Fibroblast of lung (primary cell): ENCODE results near the gene DNAJC8. TPM values are rescaled to one million over a fixed set of nuclear protein-coding genes. Genes with fewer than 3 reads are reported as not detected.

Experiments
- DNase-seq, 2 donors: peaks; one replicate each; pipeline versions ENCODE4 v3.0.0 to v3.0.0-alpha.2; 2010; ENCODE audit warnings: low read depth in 2 of 2
- H2AFZ ChIP-seq: 2 replicates; pipeline ENCODE4 v1.5.1; 2012; ENCODE audit warnings: low read length, control low read depth, inconsistent platforms
- H3K27ac ChIP-seq: 2 replicates; pipeline ENCODE4 v1.5.1; 2011; ENCODE audit warnings: low read length, control low read depth; ENCODE audit not compliant: insufficient read depth
- H3K27me3 ChIP-seq: 2 replicates; pipeline ENCODE4 v1.5.1; 2011; ENCODE audit warnings: mild to moderate bottlenecking, low read length; ENCODE audit not compliant: control insufficient read depth, insufficient read depth
- H3K36me3 ChIP-seq: 2 replicates; pipeline ENCODE4 v1.5.1; 2011; ENCODE audit warnings: low read length; ENCODE audit not compliant: control insufficient read depth, insufficient read depth
- H3K4me1 ChIP-seq: 2 replicates; pipeline ENCODE4 v1.5.1; 2011; ENCODE audit warnings: low read length; ENCODE audit not compliant: control insufficient read depth, insufficient read depth; ENCODE audit errors: extremely low read depth
- H3K4me2 ChIP-seq: 2 replicates; pipeline ENCODE4 v1.5.1; 2011; ENCODE audit warnings: low read length, control low read depth; ENCODE audit not compliant: insufficient read depth; ENCODE audit errors: extremely low read depth
- H3K4me3 ChIP-seq, 4 experiments: fragments of 200-600 bp in 1 of 4; sonication (generic) in 1 of 4; replicated peaks in 1 of 4; 2 replicates each; pipeline ENCODE4 v1.5.1; 2011 to 2016; ENCODE audit warnings: low read length in 4 of 4, low read depth in 3 of 4, mild to moderate bottlenecking in 3 of 4, control low read depth in 2 of 4, inconsistent platforms in 1 of 4, mixed read lengths in 1 of 4; ENCODE audit not compliant: insufficient read depth in 1 of 4; ENCODE audit errors: control extremely low read depth in 1 of 4
- H3K79me2 ChIP-seq: 2 replicates; pipeline ENCODE4 v1.5.1; 2012; ENCODE audit warnings: mild to moderate bottlenecking, low read length, inconsistent platforms; ENCODE audit not compliant: control insufficient read depth, insufficient read depth
- H3K9ac ChIP-seq: 2 replicates; pipeline ENCODE4 v1.5.1; 2011; ENCODE audit warnings: mild to moderate bottlenecking, low read length, control low read depth; ENCODE audit not compliant: insufficient read depth
- H3K9me3 ChIP-seq: 2 replicates; pipeline ENCODE4 v1.5.1; 2012; ENCODE audit warnings: low read depth, low read length; ENCODE audit not compliant: control insufficient read depth, insufficient read depth
- H4K20me1 ChIP-seq: 2 replicates; pipeline ENCODE4 v1.5.1; 2011; ENCODE audit warnings: low read length; ENCODE audit not compliant: control insufficient read depth, insufficient read depth; ENCODE audit errors: extremely low read depth
- CTCF ChIP-seq, 2 donors: IDR thresholded peaks in 1 of 2; conservative IDR thresholded peaks in 1 of 2; 1 replicate in 1 of 2; 2 replicates in 1 of 2; pipeline ENCODE4 v1.5.1; 2011 to 2012; ENCODE audit warnings: low read length in 2 of 2, control low read depth in 1 of 2, inconsistent platforms in 1 of 2, low read depth in 1 of 2, mild to moderate bottlenecking in 1 of 2
- EZH2 ChIP-seq: IDR thresholded peaks from 2 replicates; pipeline ENCODE4 v1.5.1; 2012; ENCODE audit warnings: low read length, control low read depth, mild to moderate bottlenecking; ENCODE audit errors: missing control alignments
- polyA plus RNA-seq, 2 donors: library from polyadenylated mRNA; depleted of rRNA in 1 of 2; stranded (reverse) in 1 of 2; unstranded in 1 of 2; fragments of >200 nt; gene quantifications; 2 replicates each; pipeline ENCODE4 v1.2.1, GENCODE V29; 2011 to 2012; ENCODE audit warnings: missing spikeins in 1 of 2
- total RNA-seq: library from RNA; depleted of rRNA; stranded (reverse); fragments of >200 nt; gene quantifications from 2 replicates; pipeline ENCODE4 v1.2.1, GENCODE V29; 2014

Gene DNAJC8
- total and polyA plus RNA-seq, 2 donors (not counting 1 experiment from before 2014, with no cell fraction given) = 56.1 to 120 TPM

GRCh38 chr1:28162151-28162550 lies 70.7 kb downstream of the DNAJC8 start:
- Histone ChIP-seq H3K9me3 (no peaks in the 10 kb centered on the region), H2AFZ (no peak overlapping the region), H3K27me3 (no peaks in the 10 kb centered on the region), H3K4me1 (no peaks in the 10 kb centered on the region), H3K4me3 (no peak overlapping the region), H3K79me2 (no peaks in the 10 kb centered on the region), H3K4me2 (no peak overlapping the region), H3K36me3 (no peaks in the 10 kb centered on the region), H4K20me1 (no peaks in the 10 kb centered on the region), H3K27ac (no peak overlapping the region), H3K9ac (no peak overlapping the region)
- DNase-seq = no peak
- TF ChIP-seq CTCF (conservative IDR thresholded peaks at IDR 0.05 in 1 of 2, IDR thresholded peaks at IDR 0.05 in 1 of 2; ENCODE audit: low read depth in 1 of 2, low read length in 2 of 2) = no peak
- no peak for TF ChIP-seq EZH2

- H3K79me2 ChIP-seq = no peaks in the 10 kb centered on the region
- no peak overlapping the region for H2AFZ ChIP-seq
- no peak for DNase-seq
Measured at GRCh38 chr1:28161751-28162150, 71.1 kb downstream of the DNAJC8 start.

GRCh38 chr1:28160782-28161266 lies 72.0 kb downstream of the DNAJC8 start:
- H3K36me3 ChIP-seq = no peaks in the 10 kb centered on the region
- DNase-seq = peak; percentile 86 to 92
- no peak overlapping the region for H3K27ac ChIP-seq
- no peak overlapping the region for H2AFZ ChIP-seq
- no peaks in the 10 kb centered on the region for H3K27me3 ChIP-seq
- no peak for TF ChIP-seq EZH2
- TF ChIP-seq CTCF (conservative IDR thresholded peaks at IDR 0.05 in 1 of 2, IDR thresholded peaks at IDR 0.05 in 1 of 2; ENCODE audit: low read depth in 1 of 2, low read length in 2 of 2) = no peak
- H4K20me1 ChIP-seq = no peaks in the 10 kb centered on the region
- H3K4me3 ChIP-seq = no peak overlapping the region
- peaks cover 3% of the 10 kb centered on the region for H3K4me1 ChIP-seq
- H3K79me2 ChIP-seq = no peaks in the 10 kb centered on the region
- H3K9me3 ChIP-seq = no peaks in the 10 kb centered on the region
- H3K9ac ChIP-seq = no peak overlapping the region
- H3K4me2 ChIP-seq = no peak overlapping the region

More at GRCh38 chr1:28161751-28162150, 71.1 kb downstream of the DNAJC8 start:
- TF ChIP-seq EZH2 = no peak
- no peak for TF ChIP-seq CTCF (conservative IDR thresholded peaks at IDR 0.05 in 1 of 2, IDR thresholded peaks at IDR 0.05 in 1 of 2; ENCODE audit: low read depth in 1 of 2, low read length in 2 of 2)
- Histone ChIP-seq H3K4me3 (no peak overlapping the region), H3K27me3 (no peaks in the 10 kb centered on the region), H3K4me1 (peaks cover under 1% of the 10 kb centered on the region), H3K9ac (no peak overlapping the region), H4K20me1 (no peaks in the 10 kb centered on the region), H3K27ac (no peak overlapping the region), H3K9me3 (no peaks in the 10 kb centered on the region), H3K4me2 (no peak overlapping the region), H3K36me3 (no peaks in the 10 kb centered on the region)
